BE2C (cell line): ENCODE measurements around the gene MBTD1.
"Not testable (repeated sequence)": the region's sequence is repeated elsewhere in the genome, so short reads cannot be mapped to it uniquely, and the experiment has no call there.

Source experiments
- DNase-seq: peaks from one replicate; pipeline ENCODE4 v3.0.0-alpha.2; 2020
- H3K27me3 ChIP-seq: fragments of 250-450 bp; sonication (Bioruptor Pico); 2 replicates; pipeline ENCODE4 v1.5.1; 2020; ENCODE audit warnings: mild to moderate bottlenecking
- H3K36me3 ChIP-seq: fragments of 250-450 bp; sonication (Bioruptor Pico); 2 replicates; pipeline ENCODE4 v1.5.1; 2020; ENCODE audit warnings: mild to moderate bottlenecking
- H3K4me1 ChIP-seq: fragments of 250-450 bp; sonication (Bioruptor Pico); 2 replicates; pipeline ENCODE4 v1.5.1; 2020
- H3K4me3 ChIP-seq: 2 replicates; pipeline ENCODE4 v1.5.1; 2011; ENCODE audit warnings: low read depth, low read length
- H3K9me3 ChIP-seq: fragments of 250-450 bp; sonication (Bioruptor Pico); 2 replicates; pipeline ENCODE4 v1.5.1; 2020
- CTCF ChIP-seq: IDR thresholded peaks from 2 replicates; pipeline ENCODE4 v1.5.1; 2012; ENCODE audit warnings: mild to moderate bottlenecking, low read depth, low read length

The MBTD1 gene

GRCh38 chr17:51228161-51228560 lies 31.7 kb downstream of the MBTD1 start:
- Histone ChIP-seq H3K4me1 (no peaks in the 10 kb centered on the region), H3K36me3 (peaks cover 12% of the 10 kb centered on the region), H3K4me3 (no peak overlapping the region), H3K27me3 (no peaks in the 10 kb centered on the region), H3K9me3 (no peaks in the 10 kb centered on the region)
- no peak for TF ChIP-seq CTCF
- no peak for DNase-seq

GRCh38 chr17:51225523-51225922 lies 34.3 kb downstream of the MBTD1 start:
- not testable (repeated sequence) for H3K4me1 ChIP-seq, H3K27me3 ChIP-seq, H3K4me3 ChIP-seq, DNase-seq, H3K9me3 ChIP-seq
- peaks cover 28% of the 10 kb centered on the region for H3K36me3 ChIP-seq

- H3K4me1 ChIP-seq = no peaks in the 10 kb centered on the region
- H3K27me3 ChIP-seq = no peaks in the 10 kb centered on the region
- H3K4me3 ChIP-seq = no peak overlapping the region
- TF ChIP-seq CTCF = no peak
- H3K36me3 ChIP-seq = peaks cover 35% of the 10 kb centered on the region
- no peaks in the 10 kb centered on the region for H3K9me3 ChIP-seq
- DNase-seq = no peak
Observed at GRCh38 chr17:51224402-51225262, 35.2 kb downstream of the MBTD1 start.

GRCh38 chr17:51221322-51221721 lies 38.5 kb downstream of the MBTD1 start:
- H3K27me3 ChIP-seq = no peaks in the 10 kb centered on the region
- TF ChIP-seq CTCF = no peak
- peaks cover 63% of the 10 kb centered on the region for H3K36me3 ChIP-seq
- DNase-seq = no peak
- H3K4me1 ChIP-seq = no peaks in the 10 kb centered on the region
- no peaks in the 10 kb centered on the region for H3K9me3 ChIP-seq
- H3K4me3 ChIP-seq = no peak overlapping the region

GRCh38 chr17:51217946-51218345 lies 41.9 kb downstream of the MBTD1 start:
- DNase-seq = no peak
- no peaks in the 10 kb centered on the region for H3K4me1 ChIP-seq
- no peak overlapping the region for H3K4me3 ChIP-seq
- TF ChIP-seq CTCF = no peak
- H3K36me3 ChIP-seq = peaks cover 62% of the 10 kb centered on the region
- H3K27me3 ChIP-seq = no peaks in the 10 kb centered on the region
- H3K9me3 ChIP-seq = no peaks in the 10 kb centered on the region

- H3K9me3 ChIP-seq = no peaks in the 10 kb centered on the region
- TF ChIP-seq CTCF = no peak
- no peak for DNase-seq
- no peaks in the 10 kb centered on the region for H3K27me3 ChIP-seq
- peaks cover 49% of the 10 kb centered on the region for H3K36me3 ChIP-seq
- H3K4me3 ChIP-seq = no peak overlapping the region
- no peaks in the 10 kb centered on the region for H3K4me1 ChIP-seq
Observed at GRCh38 chr17:51214920-51215319, 44.9 kb downstream of the MBTD1 start.
